ENCODE measurements around the gene GPR157.

GRCh38 chr1:9099555-9099954 lies 29.3 kb downstream of the GPR157 start:
- TF ChIP-seq REST (IDR thresholded peaks at IDR 0.05; ENCODE audit: low read depth) (no peak), EP300 (IDR thresholded peaks at IDR 0.05; ENCODE audit: borderline replicate concordance) (no peak), RAD21 (IDR thresholded peaks at IDR 0.05; ENCODE audit: low read depth) (no peak), CEBPB (IDR thresholded peaks at IDR 0.05) (no peak), MAX (IDR thresholded peaks at IDR 0.05) (no peak), TEAD4 (IDR thresholded peaks at IDR 0.05) (no peak), ZBTB7A (IDR thresholded peaks at IDR 0.05; ENCODE audit: low read depth) (no peak), USF1 (IDR thresholded peaks at IDR 0.05) (no peak), YY1 (IDR thresholded peaks at IDR 0.05; ENCODE audit: low read depth) (no peak), NFIC (IDR thresholded peaks at IDR 0.05) (no peak), TAF1 (IDR thresholded peaks at IDR 0.05; ENCODE audit: low read depth) (no peak), FOXM1 (IDR thresholded peaks at IDR 0.05; ENCODE audit: borderline replicate concordance, low read depth) (no peak)

Data from Ishikawa (cell line).